Neural cell (in vitro differentiated cells): ENCODE data around the gene ADAD1.

ENCODE experiments used
- EP300 ChIP-seq: fragments of 450-650 bp; conservative IDR thresholded peaks from 2 replicates; pipeline ENCODE4 v1.6.1; 2014; ENCODE audit warnings: antibody characterized with exemption, mild to moderate bottlenecking, moderate library complexity; ENCODE audit not compliant: poor library complexity, severe bottlenecking
- EZH2 ChIP-seq: fragments of 200-600, 300-800 bp; shearing (Covaris generic), sonication (generic); IDR thresholded peaks from 2 replicates; pipeline ENCODE4 v1.6.1; 2014; ENCODE audit warnings: antibody characterized with exemption, low read length, borderline replicate concordance, mild to moderate bottlenecking; ENCODE audit not compliant: insufficient read depth, poor library complexity, severe bottlenecking
- POLR2AphosphoS5 ChIP-seq: IDR thresholded peaks from 2 replicates; pipeline ENCODE4 v1.6.1; 2012
- SMC3 ChIP-seq: fragments of 450-650 bp; conservative IDR thresholded peaks from 2 replicates; pipeline ENCODE4 v1.6.1; 2014; ENCODE audit warnings: antibody characterized with exemption, mild to moderate bottlenecking, moderate library complexity; ENCODE audit not compliant: poor library complexity
- TAF1 ChIP-seq: IDR thresholded peaks from 2 replicates; pipeline ENCODE4 v1.6.1; 2012; ENCODE audit warnings: low read depth
- TF ChIP-seq, protein P1 (sequence below): fragments of 450-650 bp; IDR thresholded peaks from 2 replicates; pipeline ENCODE4 v1.5.1; 2014; ENCODE audit warnings: antibody characterized with exemption, mild to moderate bottlenecking, moderate library complexity; ENCODE audit not compliant: poor library complexity, severe bottlenecking
- TF ChIP-seq, protein P2 (sequence below): IDR thresholded peaks from 2 replicates; pipeline ENCODE4 v1.6.1; 2012; ENCODE audit warnings: borderline replicate concordance

DNA sequence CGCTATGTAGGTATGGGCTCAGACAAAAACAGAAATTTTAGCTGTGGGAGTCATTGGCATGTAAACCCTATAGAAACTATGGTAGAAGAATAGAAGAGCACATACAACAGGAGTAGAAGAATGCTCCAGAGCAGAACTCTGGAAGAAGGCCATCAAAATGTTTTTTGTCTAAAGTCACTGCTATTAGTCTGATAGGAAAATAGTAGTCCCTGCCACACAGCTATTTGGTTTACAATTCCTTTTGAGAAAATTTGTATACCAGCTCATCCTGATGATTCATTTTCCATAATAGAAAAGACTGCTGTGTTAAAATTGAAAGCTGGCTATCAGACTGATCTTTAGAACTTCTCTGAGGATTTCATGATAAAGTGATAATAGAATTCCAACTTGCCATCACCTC, 32.8 kb upstream of the ADAD1 start:
- TF ChIP-seq, protein P1, sequence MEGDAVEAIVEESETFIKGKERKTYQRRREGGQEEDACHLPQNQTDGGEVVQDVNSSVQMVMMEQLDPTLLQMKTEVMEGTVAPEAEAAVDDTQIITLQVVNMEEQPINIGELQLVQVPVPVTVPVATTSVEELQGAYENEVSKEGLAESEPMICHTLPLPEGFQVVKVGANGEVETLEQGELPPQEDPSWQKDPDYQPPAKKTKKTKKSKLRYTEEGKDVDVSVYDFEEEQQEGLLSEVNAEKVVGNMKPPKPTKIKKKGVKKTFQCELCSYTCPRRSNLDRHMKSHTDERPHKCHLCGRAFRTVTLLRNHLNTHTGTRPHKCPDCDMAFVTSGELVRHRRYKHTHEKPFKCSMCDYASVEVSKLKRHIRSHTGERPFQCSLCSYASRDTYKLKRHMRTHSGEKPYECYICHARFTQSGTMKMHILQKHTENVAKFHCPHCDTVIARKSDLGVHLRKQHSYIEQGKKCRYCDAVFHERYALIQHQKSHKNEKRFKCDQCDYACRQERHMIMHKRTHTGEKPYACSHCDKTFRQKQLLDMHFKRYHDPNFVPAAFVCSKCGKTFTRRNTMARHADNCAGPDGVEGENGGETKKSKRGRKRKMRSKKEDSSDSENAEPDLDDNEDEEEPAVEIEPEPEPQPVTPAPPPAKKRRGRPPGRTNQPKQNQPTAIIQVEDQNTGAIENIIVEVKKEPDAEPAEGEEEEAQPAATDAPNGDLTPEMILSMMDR = no peak
- no peak for TF ChIP-seq EZH2
- no peak for TF ChIP-seq EP300
- no peak for TF ChIP-seq TAF1
- TF ChIP-seq, protein P2, sequence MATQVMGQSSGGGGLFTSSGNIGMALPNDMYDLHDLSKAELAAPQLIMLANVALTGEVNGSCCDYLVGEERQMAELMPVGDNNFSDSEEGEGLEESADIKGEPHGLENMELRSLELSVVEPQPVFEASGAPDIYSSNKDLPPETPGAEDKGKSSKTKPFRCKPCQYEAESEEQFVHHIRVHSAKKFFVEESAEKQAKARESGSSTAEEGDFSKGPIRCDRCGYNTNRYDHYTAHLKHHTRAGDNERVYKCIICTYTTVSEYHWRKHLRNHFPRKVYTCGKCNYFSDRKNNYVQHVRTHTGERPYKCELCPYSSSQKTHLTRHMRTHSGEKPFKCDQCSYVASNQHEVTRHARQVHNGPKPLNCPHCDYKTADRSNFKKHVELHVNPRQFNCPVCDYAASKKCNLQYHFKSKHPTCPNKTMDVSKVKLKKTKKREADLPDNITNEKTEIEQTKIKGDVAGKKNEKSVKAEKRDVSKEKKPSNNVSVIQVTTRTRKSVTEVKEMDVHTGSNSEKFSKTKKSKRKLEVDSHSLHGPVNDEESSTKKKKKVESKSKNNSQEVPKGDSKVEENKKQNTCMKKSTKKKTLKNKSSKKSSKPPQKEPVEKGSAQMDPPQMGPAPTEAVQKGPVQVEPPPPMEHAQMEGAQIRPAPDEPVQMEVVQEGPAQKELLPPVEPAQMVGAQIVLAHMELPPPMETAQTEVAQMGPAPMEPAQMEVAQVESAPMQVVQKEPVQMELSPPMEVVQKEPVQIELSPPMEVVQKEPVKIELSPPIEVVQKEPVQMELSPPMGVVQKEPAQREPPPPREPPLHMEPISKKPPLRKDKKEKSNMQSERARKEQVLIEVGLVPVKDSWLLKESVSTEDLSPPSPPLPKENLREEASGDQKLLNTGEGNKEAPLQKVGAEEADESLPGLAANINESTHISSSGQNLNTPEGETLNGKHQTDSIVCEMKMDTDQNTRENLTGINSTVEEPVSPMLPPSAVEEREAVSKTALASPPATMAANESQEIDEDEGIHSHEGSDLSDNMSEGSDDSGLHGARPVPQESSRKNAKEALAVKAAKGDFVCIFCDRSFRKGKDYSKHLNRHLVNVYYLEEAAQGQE = no peak
- TF ChIP-seq SMC3 = no peak
- TF ChIP-seq POLR2AphosphoS5 = no peak
